ENCODE data around the gene L2HGDH. TPM values are rescaled to one million over a fixed set of nuclear protein-coding genes. Genes with fewer than 3 reads are reported as not detected.
A peak's percentile ranks its signal among the peaks of the same experiment; 100 is the strongest.
"Not testable (repeated sequence)": the region's sequence is repeated elsewhere in the genome, so short reads cannot be mapped to it uniquely, and the experiment has no call there.

L2HGDH gene
- total RNA-seq, result 6.7 TPM
- 4.3 TPM for polyA plus RNA-seq

DNA sequence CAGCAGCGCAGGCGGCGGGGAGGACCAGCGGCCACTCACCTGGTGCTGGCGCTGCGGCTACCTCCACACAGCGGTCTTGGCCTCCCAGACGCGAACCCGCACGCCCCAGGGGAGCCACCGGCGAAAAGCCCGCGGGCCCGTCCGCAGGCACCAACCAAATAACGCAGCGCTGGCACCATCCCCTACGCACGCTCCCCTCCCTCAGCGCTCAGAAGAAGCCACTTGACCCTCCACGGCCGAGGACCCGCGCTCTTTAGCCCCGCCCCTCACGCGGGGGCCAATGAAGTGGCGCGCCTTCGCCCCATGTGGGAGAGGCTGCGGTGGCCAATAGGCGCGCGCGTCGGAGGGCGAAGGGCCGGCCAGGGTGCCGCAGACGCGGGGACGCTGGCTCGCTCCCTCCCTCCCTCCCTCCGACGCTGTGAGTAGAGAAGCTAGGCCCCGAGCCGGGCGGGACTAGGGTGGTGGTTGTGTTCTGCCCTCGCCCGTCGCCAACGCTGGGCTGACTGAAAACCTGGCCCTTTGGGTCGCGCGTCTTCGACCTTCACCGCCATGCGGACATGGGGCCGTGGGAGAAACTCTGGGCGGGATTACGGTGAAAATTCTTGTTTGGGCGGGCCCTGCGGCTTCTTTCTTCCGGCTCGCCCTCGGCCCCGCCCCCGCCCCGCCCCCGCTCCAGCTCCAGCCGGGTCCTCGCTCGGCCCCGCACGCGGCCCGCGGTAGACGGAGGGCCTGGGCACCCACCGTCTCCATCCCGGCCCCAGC is at the start of gene L2HGDH, which contains the start of gene DMAC2L:
L2HGDH (minus strand) TSS at position 258 of the 762 bp plus-strand sequence; CDS start at position 179, 79 bp downstream.
DMAC2L (plus strand) TSS at position 353 of the 762 bp plus-strand sequence. CDS start 9,164 bp downstream, outside the sequence.
- no peaks in the 10 kb centered on the region for H3K36me3 ChIP-seq (ENCODE audit: insufficient read depth)
- no peaks in the 10 kb centered on the region for H3K4me1 ChIP-seq (ENCODE audit: insufficient read depth)
- under 1% methylated on average over 83 of the region's 83 CpGs for WGBS
- peak within 1 kb of the TSS; percentile 93 for H3K27ac ChIP-seq (ENCODE audit: low read depth)
- peak within 1 kb of the TSS; percentile 71 for H3K4me3 ChIP-seq (ENCODE audit: low read depth, low read length)
- peak; percentile 86 for DNase-seq (ENCODE audit: extremely low spot score)

DNA sequence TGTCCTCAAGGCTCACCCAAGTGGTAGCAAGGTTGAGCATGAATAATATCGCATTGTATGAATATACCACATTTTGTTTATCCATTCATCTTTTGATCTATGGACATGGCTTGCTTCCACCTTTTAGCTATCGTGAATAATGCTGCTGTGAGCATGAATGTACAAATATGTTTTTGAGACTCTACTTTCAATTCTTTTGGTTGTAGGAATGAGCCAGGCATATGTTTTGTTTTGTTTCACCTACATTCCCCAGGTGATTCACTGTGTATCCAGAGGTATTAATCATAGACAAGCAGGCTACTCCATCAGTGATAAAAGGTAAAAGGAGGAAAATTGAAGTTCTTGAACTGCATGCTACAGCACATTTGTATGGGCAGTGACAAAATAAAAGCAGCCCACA is 48.8 kb upstream of the L2HGDH start:
- Histone ChIP-seq H3K27ac (ENCODE audit: low read depth) (no peak overlapping the region), H3K36me3 (ENCODE audit: insufficient read depth) (no peaks in the 10 kb centered on the region), H3K4me1 (ENCODE audit: insufficient read depth) (no peaks in the 10 kb centered on the region), H3K4me3 (ENCODE audit: low read depth, low read length) (no peak overlapping the region)
- 87% methylated on average over 2 of the region's 2 CpGs for WGBS
- DNase-seq (ENCODE audit: extremely low spot score), result no peak

- Histone ChIP-seq H3K4me1 (ENCODE audit: insufficient read depth) (no peaks in the 10 kb centered on the region), H3K27ac (ENCODE audit: low read depth) (no peak overlapping the region), H3K4me3 (ENCODE audit: low read depth, low read length) (no peak overlapping the region), H3K36me3 (ENCODE audit: insufficient read depth) (no peaks in the 10 kb centered on the region)
- WGBS, result 93% methylated on average over 3 of the region's 3 CpGs
- no peak for DNase-seq (ENCODE audit: extremely low spot score)
Observed at GRCh38 chr14:50360093-50360492, 48.1 kb upstream of the L2HGDH start.

GRCh38 chr14:50359631-50360030 is 47.6 kb upstream of the L2HGDH start:
- no peak for DNase-seq (ENCODE audit: extremely low spot score)
- Histone ChIP-seq H3K4me1 (ENCODE audit: insufficient read depth) (no peaks in the 10 kb centered on the region), H3K4me3 (ENCODE audit: low read depth, low read length) (no peak overlapping the region), H3K27ac (ENCODE audit: low read depth) (no peak overlapping the region), H3K36me3 (ENCODE audit: insufficient read depth) (no peaks in the 10 kb centered on the region)
- WGBS, result 87% methylated on average over 5 of the region's 5 CpGs

DNA sequence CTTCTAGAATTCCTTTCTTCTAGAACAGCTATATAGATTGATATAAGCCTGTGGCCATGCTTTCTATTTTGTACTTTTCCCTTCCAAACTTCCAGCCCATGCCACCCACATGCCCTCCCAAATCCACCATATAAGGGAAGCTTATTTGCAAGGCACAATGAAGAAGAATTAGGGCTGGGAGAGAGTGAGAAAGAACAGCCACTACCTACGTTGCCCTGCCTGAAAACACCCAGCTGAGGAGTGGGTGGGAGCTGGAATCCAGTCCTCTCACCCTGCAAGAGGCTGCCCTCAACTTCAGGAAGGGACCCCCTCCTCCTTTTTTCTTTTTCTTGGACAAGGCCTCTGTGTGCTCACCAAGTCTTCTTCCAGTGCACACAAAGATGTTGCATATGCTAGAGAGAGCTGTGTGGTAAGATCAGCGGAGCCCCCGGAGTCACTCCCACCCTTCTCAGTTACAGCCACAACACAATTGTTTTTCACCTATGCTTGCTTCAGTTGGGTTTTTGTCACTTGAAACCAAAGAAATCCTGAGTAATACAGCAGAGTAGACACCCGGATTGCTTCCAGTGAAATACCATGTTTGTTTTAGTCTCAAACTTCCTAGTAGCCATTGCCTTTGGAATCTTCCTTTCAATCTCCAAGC is 45.8 kb upstream of the L2HGDH start:
- no peaks in the 10 kb centered on the region for H3K4me1 ChIP-seq (ENCODE audit: insufficient read depth)
- no peaks in the 10 kb centered on the region for H3K36me3 ChIP-seq (ENCODE audit: insufficient read depth)
- no peak overlapping the region for H3K4me3 ChIP-seq (ENCODE audit: low read depth, low read length)
- WGBS, result 90% methylated on average over 4 of the region's 4 CpGs
- no peak for DNase-seq (ENCODE audit: extremely low spot score)
- H3K27ac ChIP-seq (ENCODE audit: low read depth), result no peak overlapping the region

DNA sequence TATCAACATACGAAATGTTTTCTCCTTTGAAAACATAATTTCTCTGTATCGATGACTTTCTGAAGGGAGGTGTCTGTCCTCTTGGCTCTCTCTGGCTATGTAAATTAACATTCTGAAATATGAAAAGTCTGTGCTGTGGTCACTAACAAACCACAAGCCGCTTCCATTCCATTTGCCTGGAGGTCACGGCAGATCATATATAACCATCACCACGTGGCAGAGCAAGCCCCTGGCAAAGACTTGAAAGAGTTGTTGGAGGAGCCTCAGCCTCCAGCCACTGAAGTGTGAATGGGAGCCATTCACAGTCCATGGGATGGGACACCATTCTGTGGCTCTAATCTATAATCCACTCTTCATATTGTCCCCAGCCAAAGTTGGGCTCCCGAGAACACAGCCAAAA is 45.1 kb upstream of the L2HGDH start:
- no peak overlapping the region for H3K27ac ChIP-seq (ENCODE audit: low read depth)
- WGBS, result 90% methylated on average over 6 of the region's 6 CpGs
- no peaks in the 10 kb centered on the region for H3K4me1 ChIP-seq (ENCODE audit: insufficient read depth)
- no peaks in the 10 kb centered on the region for H3K36me3 ChIP-seq (ENCODE audit: insufficient read depth)
- no peak for DNase-seq (ENCODE audit: extremely low spot score)
- H3K4me3 ChIP-seq (ENCODE audit: low read depth, low read length), result no peak overlapping the region

GRCh38 chr14:50356283-50356682 is 44.3 kb upstream of the L2HGDH start:
- not testable (repeated sequence) for H3K36me3 ChIP-seq (ENCODE audit: insufficient read depth); DNase-seq (ENCODE audit: extremely low spot score); H3K4me3 ChIP-seq (ENCODE audit: low read depth, low read length); H3K4me1 ChIP-seq (ENCODE audit: insufficient read depth); H3K27ac ChIP-seq (ENCODE audit: low read depth)
- 91% methylated on average over 3 of the region's 3 CpGs for WGBS

- 90% methylated on average over 1 of the region's 1 CpG for WGBS
- Histone ChIP-seq H3K27ac (ENCODE audit: low read depth) (peak overlapping the region; percentile 23), H3K4me3 (ENCODE audit: low read depth, low read length) (no peak overlapping the region), H3K36me3 (ENCODE audit: insufficient read depth) (no peaks in the 10 kb centered on the region), H3K4me1 (ENCODE audit: insufficient read depth) (no peaks in the 10 kb centered on the region)
- DNase-seq (ENCODE audit: extremely low spot score), result no peak
Observed at GRCh38 chr14:50355692-50356091, 43.7 kb upstream of the L2HGDH start.

DNA sequence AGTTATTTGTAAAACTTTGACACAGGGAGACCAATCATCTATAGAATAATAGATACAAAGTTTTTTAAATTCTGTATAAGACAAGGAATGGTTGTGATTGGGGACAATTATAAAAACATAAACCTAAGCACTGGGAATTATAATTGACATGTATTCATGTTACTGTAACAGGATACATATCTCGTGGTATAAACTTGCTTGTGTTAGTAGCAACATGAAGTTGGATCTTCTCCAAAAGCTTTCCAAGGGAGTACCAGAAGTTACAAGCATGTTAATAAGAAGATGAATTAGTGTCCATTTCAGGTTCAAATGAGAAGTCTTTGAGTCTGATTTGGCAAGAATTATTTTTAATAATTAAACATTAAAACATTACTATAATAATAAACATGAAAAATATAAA is 42.5 kb upstream of the L2HGDH start:
- WGBS, result 44% methylated on average over 1 of the region's 1 CpG
- H3K4me3 ChIP-seq (ENCODE audit: low read depth, low read length), result no peak overlapping the region

DNA sequence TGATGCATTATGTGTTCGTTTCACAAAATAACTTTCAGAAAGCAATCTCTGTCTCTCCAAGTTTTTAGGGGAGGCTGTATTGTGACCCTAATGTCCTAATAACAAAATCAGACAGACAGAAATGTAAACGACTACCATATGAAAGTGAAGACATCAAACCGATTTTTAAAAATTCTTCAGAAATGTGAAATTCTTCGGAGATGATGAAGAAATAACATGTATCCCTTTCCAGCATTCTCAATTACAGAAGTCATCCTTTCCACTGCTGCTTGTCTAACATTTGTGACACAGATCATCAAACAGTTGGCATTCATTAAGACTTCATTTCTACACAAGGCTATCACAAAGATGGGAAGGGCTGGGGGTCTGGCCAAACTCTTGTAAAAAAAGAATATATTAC is 41.1 kb upstream of the L2HGDH start:
- Histone ChIP-seq H3K4me3 (ENCODE audit: low read depth, low read length) (no peak overlapping the region), H3K4me1 (ENCODE audit: insufficient read depth) (no peaks in the 10 kb centered on the region), H3K27ac (ENCODE audit: low read depth) (no peak overlapping the region), H3K36me3 (ENCODE audit: insufficient read depth) (no peaks in the 10 kb centered on the region)
- whole genome bisulfite sequencing, result 71% methylated on average over 4 of the region's 4 CpGs
- DNase-seq (ENCODE audit: extremely low spot score), result no peak

More for the DNA sequence above, 42.5 kb upstream of the L2HGDH start:
- no peaks in the 10 kb centered on the region for H3K36me3 ChIP-seq (ENCODE audit: insufficient read depth)
- no peak overlapping the region for H3K27ac ChIP-seq (ENCODE audit: low read depth)
- DNase-seq (ENCODE audit: extremely low spot score), result no peak
- no peaks in the 10 kb centered on the region for H3K4me1 ChIP-seq (ENCODE audit: insufficient read depth)

GRCh38 chr14:50352584-50352983 is 40.6 kb upstream of the L2HGDH start:
- WGBS, result 62% methylated on average over 4 of the region's 4 CpGs
- no peaks in the 10 kb centered on the region for H3K36me3 ChIP-seq (ENCODE audit: insufficient read depth)
- H3K27ac ChIP-seq (ENCODE audit: low read depth), result no peak overlapping the region
- no peak overlapping the region for H3K4me3 ChIP-seq (ENCODE audit: low read depth, low read length)
- no peaks in the 10 kb centered on the region for H3K4me1 ChIP-seq (ENCODE audit: insufficient read depth)
- no peak for DNase-seq (ENCODE audit: extremely low spot score)

- Histone ChIP-seq H3K36me3 (ENCODE audit: insufficient read depth) (no peaks in the 10 kb centered on the region), H3K4me3 (ENCODE audit: low read depth, low read length) (no peak overlapping the region), H3K27ac (ENCODE audit: low read depth) (no peak overlapping the region), H3K4me1 (ENCODE audit: insufficient read depth) (no peaks in the 10 kb centered on the region)
- 75% methylated on average over 2 of the region's 2 CpGs for WGBS
- DNase-seq (ENCODE audit: extremely low spot score), result no peak
Observed at GRCh38 chr14:50350975-50351374, 38.9 kb upstream of the L2HGDH start.

- no peak for DNase-seq (ENCODE audit: extremely low spot score)
- H3K4me1 ChIP-seq (ENCODE audit: insufficient read depth), result peaks cover 2% of the 10 kb centered on the region
- no peak overlapping the region for H3K27ac ChIP-seq (ENCODE audit: low read depth)
- no peak overlapping the region for H3K4me3 ChIP-seq (ENCODE audit: low read depth, low read length)
- no peaks in the 10 kb centered on the region for H3K36me3 ChIP-seq (ENCODE audit: insufficient read depth)
Observed at GRCh38 chr14:50348933-50349332, 36.9 kb upstream of the L2HGDH start.

DNA sequence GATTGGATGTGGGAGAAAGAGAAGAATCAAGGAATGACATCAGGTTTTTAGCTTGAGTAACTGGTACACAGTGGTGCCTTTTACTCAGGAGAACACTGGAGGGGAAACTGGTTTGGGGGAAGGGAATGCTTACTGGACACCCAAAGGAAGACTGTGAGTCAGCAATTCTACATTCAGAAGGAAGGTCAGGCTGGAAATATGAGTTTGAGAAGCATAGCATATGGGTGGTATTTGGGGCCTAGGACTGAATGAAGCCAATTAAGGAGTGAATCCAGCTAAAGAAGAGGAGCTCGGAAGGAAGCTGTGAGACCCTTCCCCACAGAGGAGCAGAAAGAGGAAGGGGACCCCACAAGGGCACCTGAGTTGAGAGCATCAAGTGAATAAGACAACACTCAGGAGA is 35.5 kb upstream of the L2HGDH start:
- Histone ChIP-seq H3K36me3 (ENCODE audit: insufficient read depth) (no peaks in the 10 kb centered on the region), H3K4me3 (ENCODE audit: low read depth, low read length) (no peak overlapping the region), H3K27ac (ENCODE audit: low read depth) (no peak overlapping the region), H3K4me1 (ENCODE audit: insufficient read depth) (peaks cover 2% of the 10 kb centered on the region)
- 97% methylated on average over 1 of the region's 1 CpG for whole genome bisulfite sequencing
- no peak for DNase-seq (ENCODE audit: extremely low spot score)

All from urinary bladder (tissue), 4 donors.